Central memory CD8-positive, alpha-beta T cell (primary cell): Measurements from ENCODE around the gene CTCF.
A peak's percentile ranks its signal among the peaks of the same experiment; 100 is the strongest.
"Not testable (repeated sequence)": the region's sequence is repeated elsewhere in the genome, so short reads cannot be mapped to it uniquely, and the experiment has no call there.

ENCODE experiments used
- ATAC-seq: fragments of 150-1000 bp; cut with Tn5 transposase; replicated peaks from 2 replicates; pipeline ENCODE4 v1.10.0; 2022; ENCODE audit warnings: mild to moderate bottlenecking, moderate FRiP score, moderate number of reproducible peaks; ENCODE audit not compliant: poor library complexity, severe bottlenecking; ENCODE audit errors: extremely low read depth
- DNase-seq, 2 donors: peaks; one replicate each; pipeline ENCODE4 v3.0.0; 2021; ENCODE audit warnings: low spot score in 2 of 2
- H3K27ac Mint-ChIP-seq: one replicate; pipeline ENCODE4 v1.8.0; 2022; ENCODE audit warnings: low read depth, mild to moderate bottlenecking, moderate library complexity, mixed read lengths
- H3K27me3 Mint-ChIP-seq: one replicate; pipeline ENCODE4 v1.8.0; 2022; ENCODE audit warnings: mixed read lengths
- H3K36me3 Mint-ChIP-seq: one replicate; pipeline ENCODE4 v1.8.0; 2022; ENCODE audit warnings: mild to moderate bottlenecking, moderate library complexity, mixed read lengths; ENCODE audit not compliant: insufficient read depth
- H3K4me1 Mint-ChIP-seq: one replicate; pipeline ENCODE4 v1.8.0; 2022; ENCODE audit warnings: mixed read lengths
- H3K4me3 Mint-ChIP-seq: one replicate; pipeline ENCODE4 v1.8.0; 2022; ENCODE audit warnings: mild to moderate bottlenecking, moderate library complexity, mixed read lengths
- H3K9me3 Mint-ChIP-seq: one replicate; pipeline ENCODE4 v1.8.0; 2022; ENCODE audit warnings: mixed read lengths

CTCF gene

GRCh38 chr16:67528222-67528869 is 34.0 kb upstream of the CTCF start, which contains the start of gene RIPOR1:
Gene RIPOR1 (plus strand): TSS chr16:67528829. CDS start chr16:67538447, 9,618 bp downstream.
- Mint-ChIP-seq H3K27me3 (peaks cover 36% of the 10 kb centered on the region), H3K36me3 (no peaks in the 10 kb centered on the region), H3K4me3 (peak within 1 kb of the TSS; percentile 68), H3K27ac (no peak within 1 kb of the TSS), H3K4me1 (peaks cover 28% of the 10 kb centered on the region), H3K9me3 (no peaks in the 10 kb centered on the region)
- ATAC-seq (peak; percentile 63), DNase-seq (no peak)

GRCh38 chr16:67528870-67529581 is 33.3 kb upstream of the CTCF start:
- no peaks in the 10 kb centered on the region for H3K36me3 Mint-ChIP-seq
- peaks cover 36% of the 10 kb centered on the region for H3K27me3 Mint-ChIP-seq
- no peaks in the 10 kb centered on the region for H3K9me3 Mint-ChIP-seq
- peaks cover 30% of the 10 kb centered on the region for H3K4me1 Mint-ChIP-seq
- no peak for DNase-seq
- peak; percentile 34 for ATAC-seq
- H3K27ac Mint-ChIP-seq: no peak overlapping the region
- peak overlapping the region; percentile 68 for H3K4me3 Mint-ChIP-seq

DNA sequence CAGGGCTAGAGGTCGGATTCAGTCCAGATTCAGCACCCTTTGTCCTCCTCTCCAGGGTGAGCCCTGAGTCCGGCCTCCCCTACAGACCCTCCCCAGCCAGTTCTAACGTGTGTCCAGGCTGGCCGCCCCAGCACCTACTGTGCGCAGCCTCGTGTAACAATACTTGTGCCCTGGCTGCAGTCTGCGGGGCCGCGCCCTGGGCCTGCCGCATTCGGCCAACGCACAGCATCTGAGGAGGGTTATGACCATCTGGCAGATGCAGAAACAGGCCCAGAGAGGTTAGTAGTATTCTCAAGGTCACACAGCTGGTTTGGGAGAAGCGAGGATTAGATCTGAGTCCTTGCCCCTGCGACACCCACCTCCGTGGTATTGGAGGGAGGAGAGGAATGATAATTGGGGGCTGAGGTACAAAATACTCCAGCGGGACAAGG is 32.7 kb upstream of the CTCF start:
- no peak for ATAC-seq
- peaks cover 36% of the 10 kb centered on the region for H3K27me3 Mint-ChIP-seq
- H3K9me3 Mint-ChIP-seq: no peaks in the 10 kb centered on the region
- H3K36me3 Mint-ChIP-seq: no peaks in the 10 kb centered on the region
- H3K4me1 Mint-ChIP-seq: peaks cover 30% of the 10 kb centered on the region
- peak overlapping the region; percentile 68 for H3K4me3 Mint-ChIP-seq
- no peak overlapping the region for H3K27ac Mint-ChIP-seq
- DNase-seq: no peak

DNA sequence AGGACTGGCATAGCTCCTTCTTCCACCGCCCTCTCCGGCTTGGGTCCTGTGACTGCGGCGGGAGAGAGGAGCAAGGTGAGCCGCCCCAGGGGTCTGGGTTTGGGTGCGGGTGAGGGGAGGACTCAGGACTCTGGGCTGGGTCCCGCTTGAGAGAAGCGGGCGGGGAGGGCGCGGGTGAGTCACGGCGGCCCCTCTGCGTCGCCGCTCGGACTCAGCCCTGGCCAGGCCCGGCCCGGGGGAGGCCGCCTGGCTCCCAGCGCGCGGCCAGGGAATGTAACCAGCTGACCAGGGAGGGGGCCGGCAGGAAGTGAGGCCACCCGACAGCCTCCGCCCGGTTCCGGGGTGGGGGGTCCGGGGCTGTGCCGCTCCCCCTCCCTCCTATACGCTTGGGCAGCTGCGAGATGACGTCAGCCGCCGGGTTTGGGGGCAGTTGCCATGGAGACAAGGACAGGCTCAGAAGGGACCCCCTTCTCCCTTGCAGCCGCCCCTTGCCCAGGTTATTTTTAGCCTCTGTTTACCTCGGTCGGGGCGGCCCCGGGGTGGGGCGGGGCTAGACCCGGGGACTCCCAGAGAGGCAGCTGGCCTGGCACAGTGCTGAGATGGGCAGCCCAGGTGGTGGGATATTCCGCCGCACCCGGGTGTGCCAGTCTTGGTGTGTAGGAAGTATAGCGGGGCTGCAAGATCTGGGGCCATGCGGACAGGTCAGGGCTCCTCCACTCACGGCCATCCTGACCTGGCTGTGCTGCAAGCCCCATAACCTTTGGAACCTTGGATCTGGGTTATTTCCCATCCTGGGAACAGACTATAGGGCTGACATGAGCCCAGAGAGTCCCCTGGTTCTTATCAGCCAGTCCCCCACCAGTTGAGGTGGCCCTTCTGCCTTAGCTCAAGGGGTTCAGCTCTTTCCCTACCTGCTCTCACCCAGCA is 32.0 kb upstream of the CTCF start:
- ATAC-seq (peak; percentile 44), DNase-seq (no peak)
- Mint-ChIP-seq H3K36me3 (no peaks in the 10 kb centered on the region), H3K9me3 (no peaks in the 10 kb centered on the region), H3K27ac (no peak overlapping the region), H3K4me1 (peaks cover 33% of the 10 kb centered on the region), H3K27me3 (peaks cover 36% of the 10 kb centered on the region), H3K4me3 (peak overlapping the region; percentile 68)

DNA sequence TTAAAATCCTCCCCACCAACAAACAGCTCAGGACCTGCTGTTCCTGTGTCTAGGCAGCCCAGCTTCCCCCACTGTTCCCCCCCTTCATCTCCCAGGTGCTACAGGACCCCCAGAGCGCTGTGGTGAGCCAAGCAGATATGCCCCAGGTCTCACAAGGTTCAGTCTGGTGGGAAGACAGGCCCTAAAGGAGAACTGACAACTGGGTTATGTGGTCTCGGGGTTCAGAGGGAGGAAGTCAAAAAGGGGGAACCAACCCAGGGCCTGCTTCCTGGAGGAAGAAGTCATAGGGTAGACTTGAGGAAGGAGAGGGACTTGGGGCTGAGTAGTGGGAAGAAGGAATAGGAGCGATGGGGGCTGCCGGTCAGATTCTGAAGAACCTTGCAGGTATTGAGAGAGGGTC is 31.1 kb upstream of the CTCF start:
- peaks cover 36% of the 10 kb centered on the region for H3K27me3 Mint-ChIP-seq
- DNase-seq (no peak), ATAC-seq (no peak)
- peak overlapping the region; percentile 2 for H3K27ac Mint-ChIP-seq
- H3K4me1 Mint-ChIP-seq: peaks cover 42% of the 10 kb centered on the region
- H3K4me3 Mint-ChIP-seq: peak overlapping the region; percentile 1
- H3K9me3 Mint-ChIP-seq: no peaks in the 10 kb centered on the region
- no peaks in the 10 kb centered on the region for H3K36me3 Mint-ChIP-seq

- H3K9me3 Mint-ChIP-seq: no peaks in the 10 kb centered on the region
- no peak overlapping the region for H3K4me3 Mint-ChIP-seq
- no peak for ATAC-seq
- peaks cover 3% of the 10 kb centered on the region for H3K36me3 Mint-ChIP-seq
- H3K4me1 Mint-ChIP-seq: peaks cover 53% of the 10 kb centered on the region
- H3K27me3 Mint-ChIP-seq: peaks cover 36% of the 10 kb centered on the region
- no peak overlapping the region for H3K27ac Mint-ChIP-seq
- DNase-seq: no peak
Observed at GRCh38 chr16:67533024-67533560, 29.2 kb upstream of the CTCF start.

DNA sequence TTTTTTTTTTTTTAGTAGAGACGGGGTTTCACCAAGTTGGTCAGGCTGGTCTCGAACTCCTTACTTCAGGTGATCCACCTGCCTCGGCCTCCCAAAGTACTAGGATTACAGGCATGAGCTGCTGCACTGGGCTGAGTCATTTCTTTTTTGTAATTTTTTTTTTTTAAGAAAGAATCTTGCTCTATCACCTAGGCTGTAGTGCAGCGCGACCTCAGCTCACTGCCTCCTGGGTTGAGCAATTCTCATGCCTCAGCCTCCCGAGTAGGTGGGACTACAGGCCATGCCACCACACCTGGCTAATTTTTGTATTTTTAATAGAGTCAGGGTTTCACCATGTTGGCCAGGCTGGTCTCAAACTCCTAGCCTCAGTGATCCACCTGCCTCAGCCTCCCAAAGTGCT is 28.3 kb upstream of the CTCF start:
- ATAC-seq, H3K4me3 Mint-ChIP-seq, H3K36me3 Mint-ChIP-seq, DNase-seq, H3K9me3 Mint-ChIP-seq, H3K27ac Mint-ChIP-seq: not testable (repeated sequence)
- Mint-ChIP-seq H3K27me3 (peaks cover 36% of the 10 kb centered on the region), H3K4me1 (peaks cover 57% of the 10 kb centered on the region)

- DNase-seq (no peak), ATAC-seq (no peak)
- no peak overlapping the region for H3K27ac Mint-ChIP-seq
- no peaks in the 10 kb centered on the region for H3K9me3 Mint-ChIP-seq
- peaks cover 61% of the 10 kb centered on the region for H3K4me1 Mint-ChIP-seq
- H3K27me3 Mint-ChIP-seq: peaks cover 34% of the 10 kb centered on the region
- H3K4me3 Mint-ChIP-seq: no peak overlapping the region
- H3K36me3 Mint-ChIP-seq: peaks cover 5% of the 10 kb centered on the region
Observed at GRCh38 chr16:67534431-67534830, 27.9 kb upstream of the CTCF start.

DNA sequence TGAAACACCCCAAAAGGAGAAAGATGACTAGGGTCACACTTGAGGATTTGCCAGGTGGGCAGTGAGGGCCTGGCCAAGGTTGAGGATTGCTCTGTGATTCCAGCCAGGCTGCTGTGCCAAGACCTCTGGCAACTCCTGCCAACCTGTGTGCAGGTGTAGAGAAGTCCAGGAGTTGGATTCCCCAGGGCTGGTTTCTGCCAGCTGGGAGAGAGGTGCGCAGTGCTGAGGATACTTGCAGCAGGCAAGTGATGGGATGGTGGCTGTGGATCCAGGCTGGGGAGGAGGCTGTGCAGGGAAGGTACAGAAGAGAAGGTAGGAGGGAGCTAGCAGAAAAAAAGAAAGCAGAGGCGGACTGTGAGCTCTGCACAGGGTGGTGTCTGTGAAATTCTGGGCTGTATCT is 27.1 kb upstream of the CTCF start:
- H3K27me3 Mint-ChIP-seq: peaks cover 26% of the 10 kb centered on the region
- no peaks in the 10 kb centered on the region for H3K9me3 Mint-ChIP-seq
- no peak overlapping the region for H3K27ac Mint-ChIP-seq
- H3K36me3 Mint-ChIP-seq: peaks cover 5% of the 10 kb centered on the region
- DNase-seq: no peak
- no peak for ATAC-seq
- H3K4me3 Mint-ChIP-seq: peak overlapping the region; percentile 77
- H3K4me1 Mint-ChIP-seq: peaks cover 59% of the 10 kb centered on the region

GRCh38 chr16:67537270-67537635 is 25.1 kb upstream of the CTCF start:
- Mint-ChIP-seq H3K27ac (peak overlapping the region; percentile 91), H3K27me3 (peaks cover 10% of the 10 kb centered on the region), H3K36me3 (peaks cover 6% of the 10 kb centered on the region), H3K4me1 (peaks cover 51% of the 10 kb centered on the region), H3K4me3 (peak overlapping the region; percentile 77), H3K9me3 (no peaks in the 10 kb centered on the region)
- DNase-seq: no peak
- ATAC-seq: peak; percentile 40

GRCh38 chr16:67537636-67538591 is 24.4 kb upstream of the CTCF start:
- peaks cover 3% of the 10 kb centered on the region for H3K27me3 Mint-ChIP-seq
- H3K9me3 Mint-ChIP-seq: no peaks in the 10 kb centered on the region
- DNase-seq: peak in 1 of 2 donors; percentile 41
- peak; percentile 44 for ATAC-seq
- peak overlapping the region; percentile 91 for H3K27ac Mint-ChIP-seq
- peaks cover 53% of the 10 kb centered on the region for H3K4me1 Mint-ChIP-seq
- peak overlapping the region; percentile 77 for H3K4me3 Mint-ChIP-seq
- peaks cover 13% of the 10 kb centered on the region for H3K36me3 Mint-ChIP-seq
